Tongue (tissue), 2 donors: ENCODE data around the gene PCDHB16. TPM values are rescaled to one million over a fixed set of nuclear protein-coding genes. Genes with fewer than 3 reads are reported as not detected.
"Not testable (repeated sequence)": the region's sequence is repeated elsewhere in the genome, so short reads cannot be mapped to it uniquely, and the experiment has no call there.

Experiments
- DNase-seq: peaks from one replicate; pipeline ENCODE4 v3.0.0-alpha.2; 2015
- total RNA-seq: library from RNA; depleted of rRNA; stranded (reverse); fragments of >200 nt; gene quantifications from one replicate; pipeline ENCODE4 v1.2.3, GENCODE V29; 2014

Gene PCDHB16
- total RNA-seq, 1 donor from 2014 or later = 4.1 TPM

DNA sequence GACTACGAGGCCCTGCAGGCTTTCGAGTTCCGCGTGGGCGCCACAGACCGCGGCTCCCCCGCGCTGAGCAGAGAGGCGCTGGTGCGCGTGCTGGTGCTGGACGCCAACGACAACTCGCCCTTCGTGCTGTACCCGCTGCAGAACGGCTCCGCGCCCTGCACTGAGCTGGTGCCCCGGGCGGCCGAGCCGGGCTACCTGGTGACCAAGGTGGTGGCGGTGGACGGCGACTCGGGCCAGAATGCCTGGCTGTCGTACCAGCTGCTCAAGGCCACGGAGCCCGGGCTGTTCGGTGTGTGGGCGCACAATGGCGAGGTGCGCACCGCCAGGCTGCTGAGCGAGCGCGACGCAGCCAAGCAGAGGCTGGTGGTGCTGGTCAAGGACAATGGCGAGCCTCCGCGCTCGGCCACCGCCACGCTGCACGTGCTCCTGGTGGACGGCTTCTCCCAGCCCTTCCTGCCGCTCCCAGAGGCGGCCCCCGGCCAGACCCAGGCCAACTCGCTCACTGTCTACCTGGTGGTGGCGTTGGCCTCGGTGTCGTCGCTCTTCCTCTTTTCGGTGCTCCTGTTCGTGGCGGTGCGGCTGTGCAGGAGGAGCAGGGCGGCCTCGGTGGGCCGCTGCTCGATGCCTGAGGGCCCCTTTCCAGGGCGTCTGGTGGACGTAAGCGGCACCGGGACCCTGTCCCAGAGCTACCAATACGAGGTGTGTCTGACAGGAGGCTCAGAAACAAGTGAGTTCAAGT lies 2.1 kb downstream of the PCDHB16 start:
- not testable (repeated sequence) for DNase-seq

DNA sequence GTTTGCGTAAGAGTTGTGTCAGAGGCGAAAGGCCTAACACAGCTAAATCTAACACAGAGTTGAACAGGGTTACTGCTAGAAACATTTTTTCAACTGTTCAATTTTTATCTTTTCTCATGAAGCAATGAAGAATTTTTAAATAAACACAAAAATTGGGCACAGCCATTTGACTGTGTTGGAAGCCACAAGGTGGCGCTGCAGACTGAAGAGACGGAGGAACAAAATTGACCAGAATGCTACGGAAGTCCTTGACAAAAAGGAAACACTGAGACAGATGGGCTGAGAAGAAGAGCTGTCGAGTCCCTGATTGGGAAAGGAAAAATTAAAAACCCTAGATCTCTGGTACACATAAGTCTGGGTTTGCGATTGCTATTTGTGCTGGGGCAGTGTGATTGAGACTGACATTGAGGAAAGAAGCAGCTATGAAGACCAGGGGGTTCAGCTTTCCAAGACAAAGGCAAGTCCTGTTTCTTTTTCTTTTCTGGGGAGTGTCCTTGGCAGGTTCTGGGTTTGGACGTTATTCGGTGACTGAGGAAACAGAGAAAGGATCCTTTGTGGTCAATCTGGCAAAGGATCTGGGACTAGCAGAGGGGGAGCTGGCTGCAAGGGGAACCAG lies 4.8 kb downstream of the PCDHB16 start, which contains the start of gene PCDHB9:
PCDHB9 (plus strand) TSS at position 265 of the 616 bp plus-strand sequence; CDS start at position 423, 158 bp downstream.
- DNase-seq = peak; percentile 20

DNA sequence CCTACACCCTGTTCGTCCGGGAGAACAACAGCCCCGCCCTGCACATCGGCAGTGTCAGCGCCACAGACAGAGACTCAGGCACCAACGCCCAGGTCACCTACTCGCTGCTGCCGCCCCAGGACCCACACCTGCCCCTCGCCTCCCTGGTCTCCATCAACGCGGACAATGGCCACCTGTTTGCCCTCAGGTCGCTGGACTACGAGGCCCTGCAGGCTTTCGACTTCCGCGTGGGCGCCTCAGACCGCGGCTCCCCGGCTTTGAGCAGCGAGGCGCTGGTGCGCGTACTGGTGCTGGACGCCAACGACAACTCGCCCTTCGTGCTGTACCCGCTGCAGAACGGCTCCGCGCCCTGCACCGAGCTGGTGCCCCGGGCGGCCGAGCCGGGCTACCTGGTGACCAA lies 6.5 kb downstream of the PCDHB16 start:
- DNase-seq = not testable (repeated sequence)

DNA sequence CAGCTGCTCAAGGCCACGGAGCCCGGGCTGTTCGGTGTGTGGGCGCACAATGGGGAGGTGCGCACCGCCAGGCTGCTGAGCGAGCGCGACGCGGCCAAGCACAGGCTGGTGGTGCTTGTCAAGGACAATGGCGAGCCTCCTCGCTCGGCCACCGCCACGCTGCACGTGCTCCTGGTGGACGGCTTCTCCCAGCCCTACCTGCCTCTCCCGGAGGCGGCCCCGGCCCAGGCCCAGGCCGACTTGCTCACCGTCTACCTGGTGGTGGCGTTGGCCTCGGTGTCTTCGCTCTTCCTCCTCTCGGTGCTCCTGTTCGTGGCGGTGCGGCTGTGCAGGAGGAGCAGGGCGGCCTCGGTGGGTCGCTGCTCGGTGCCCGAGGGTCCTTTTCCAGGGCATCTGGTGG lies 6.9 kb downstream of the PCDHB16 start:
- not testable (repeated sequence) for DNase-seq

DNA sequence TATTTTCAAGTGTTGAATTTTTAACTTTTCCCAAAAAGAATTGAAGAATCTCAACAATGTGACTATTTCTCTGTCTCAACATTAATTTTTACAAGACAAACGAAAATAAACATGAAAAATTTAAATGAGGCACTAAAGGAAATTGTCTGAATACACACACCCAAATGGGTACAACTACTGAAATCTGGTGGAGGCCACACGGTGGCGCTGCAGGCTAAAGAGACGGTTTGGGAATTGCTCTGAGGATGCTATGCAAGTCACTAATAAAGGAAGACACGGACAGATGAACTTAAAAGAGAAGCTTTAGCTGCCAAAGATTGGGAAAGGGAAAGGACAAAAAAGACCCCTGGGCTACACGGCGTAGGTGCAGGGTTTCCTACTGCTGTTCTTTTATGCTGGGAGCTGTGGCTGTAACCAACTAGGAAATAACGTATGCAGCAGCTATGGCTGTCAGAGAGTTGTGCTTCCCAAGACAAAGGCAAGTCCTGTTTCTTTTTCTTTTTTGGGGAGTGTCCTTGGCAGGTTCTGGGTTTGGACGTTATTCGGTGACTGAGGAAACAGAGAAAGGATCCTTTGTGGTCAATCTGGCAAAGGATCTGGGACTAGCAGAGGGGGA lies 10.0 kb downstream of the PCDHB16 start, which contains the start of gene PCDHB10:
PCDHB10 (plus strand) TSS at position 244 of the 616 bp plus-strand sequence; CDS start at position 444, 200 bp downstream.
- peak; percentile 25 for DNase-seq

DNA sequence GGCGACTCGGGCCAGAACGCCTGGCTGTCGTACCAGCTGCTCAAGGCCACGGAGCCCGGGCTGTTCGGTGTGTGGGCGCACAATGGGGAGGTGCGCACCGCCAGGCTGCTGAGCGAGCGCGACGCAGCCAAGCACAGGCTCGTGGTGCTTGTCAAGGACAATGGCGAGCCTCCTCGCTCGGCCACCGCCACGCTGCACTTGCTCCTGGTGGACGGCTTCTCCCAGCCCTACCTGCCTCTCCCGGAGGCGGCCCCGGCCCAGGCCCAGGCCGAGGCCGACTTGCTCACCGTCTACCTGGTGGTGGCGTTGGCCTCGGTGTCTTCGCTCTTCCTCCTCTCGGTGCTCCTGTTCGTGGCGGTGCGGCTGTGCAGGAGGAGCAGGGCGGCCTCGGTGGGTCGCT lies 12.1 kb downstream of the PCDHB16 start:
- not testable (repeated sequence) for DNase-seq

DNA sequence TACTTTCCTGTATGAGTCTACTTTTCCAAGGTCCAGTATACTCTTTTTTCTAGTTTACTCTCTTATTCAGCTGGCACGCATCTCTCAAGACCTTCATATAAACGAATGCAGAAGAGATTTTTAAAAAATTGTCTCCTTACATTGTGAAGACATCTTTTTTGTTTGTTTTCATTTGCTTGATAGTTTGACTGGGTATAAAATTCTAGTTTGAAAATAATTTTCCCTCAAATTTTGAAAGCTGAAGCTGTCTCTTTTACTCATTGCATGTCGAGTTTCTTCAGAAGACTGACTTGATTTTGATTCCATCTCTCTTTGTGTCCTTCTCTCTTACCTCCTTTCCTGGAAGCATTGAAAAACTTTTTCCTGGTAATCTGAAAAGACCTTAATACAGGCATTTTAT lies 14.2 kb downstream of the PCDHB16 start:
- DNase-seq = no peak

DNA sequence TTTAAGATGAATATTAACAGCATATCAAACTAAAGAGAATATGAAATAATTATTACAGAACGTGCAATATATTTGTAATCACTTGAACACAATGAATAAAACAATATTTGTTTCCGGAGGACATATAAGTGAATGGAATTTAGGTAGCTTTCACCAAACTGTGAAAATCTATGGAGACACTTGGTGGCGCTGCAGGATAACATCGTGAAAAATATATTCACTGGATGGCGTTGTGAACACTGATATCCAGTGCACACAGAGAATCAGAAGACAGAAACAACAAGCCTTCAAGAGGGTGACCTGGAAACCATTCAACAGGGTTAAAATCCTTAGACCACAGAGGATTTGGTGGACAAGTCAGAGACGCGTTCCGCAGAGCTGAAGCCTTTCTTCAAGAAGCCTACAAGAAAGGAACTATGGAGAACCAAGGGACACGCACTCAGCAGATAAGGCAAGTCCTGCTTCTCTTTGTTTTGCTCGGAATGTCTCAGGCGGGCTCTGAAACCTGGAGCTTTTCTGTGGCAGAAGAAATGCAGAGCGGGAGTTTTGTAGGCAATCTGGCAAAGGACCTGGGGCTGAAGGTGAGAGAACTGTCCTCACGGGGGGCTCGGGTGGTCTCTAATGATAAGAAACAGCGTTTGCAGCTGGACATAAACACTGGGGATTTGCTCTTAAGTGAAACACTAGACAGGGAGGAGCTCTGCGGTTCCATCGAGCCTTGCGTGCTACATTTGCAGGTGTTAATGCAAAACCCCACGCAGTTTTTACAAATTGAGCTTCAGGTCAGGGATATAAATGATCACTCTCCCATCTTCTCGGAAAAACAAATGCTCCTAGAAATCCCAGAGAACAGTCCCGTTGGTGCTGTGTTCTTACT lies 17.4 kb downstream of the PCDHB16 start, which contains the start of gene PCDHB11:
PCDHB11 (plus strand) TSS at position 269 of the 877 bp plus-strand sequence; CDS start at position 417, 148 bp downstream.
- DNase-seq = peak; percentile 9

DNA sequence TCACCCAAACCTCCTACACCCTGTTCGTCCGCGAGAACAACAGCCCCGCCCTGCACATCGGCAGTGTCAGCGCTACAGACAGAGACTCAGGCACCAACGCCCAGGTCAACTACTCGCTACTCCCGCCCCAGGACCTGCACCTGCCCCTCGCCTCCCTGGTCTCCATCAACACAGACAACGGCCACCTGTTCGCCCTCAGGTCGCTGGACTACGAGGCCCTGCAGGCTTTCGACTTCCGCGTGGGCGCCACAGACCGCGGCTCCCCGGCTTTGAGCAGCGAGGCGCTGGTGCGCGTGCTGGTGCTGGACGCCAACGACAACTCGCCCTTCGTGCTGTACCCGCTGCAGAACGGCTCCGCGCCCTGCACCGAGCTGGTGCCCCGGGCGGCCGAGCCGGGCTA lies 18.9 kb downstream of the PCDHB16 start:
- DNase-seq = not testable (repeated sequence)

DNA sequence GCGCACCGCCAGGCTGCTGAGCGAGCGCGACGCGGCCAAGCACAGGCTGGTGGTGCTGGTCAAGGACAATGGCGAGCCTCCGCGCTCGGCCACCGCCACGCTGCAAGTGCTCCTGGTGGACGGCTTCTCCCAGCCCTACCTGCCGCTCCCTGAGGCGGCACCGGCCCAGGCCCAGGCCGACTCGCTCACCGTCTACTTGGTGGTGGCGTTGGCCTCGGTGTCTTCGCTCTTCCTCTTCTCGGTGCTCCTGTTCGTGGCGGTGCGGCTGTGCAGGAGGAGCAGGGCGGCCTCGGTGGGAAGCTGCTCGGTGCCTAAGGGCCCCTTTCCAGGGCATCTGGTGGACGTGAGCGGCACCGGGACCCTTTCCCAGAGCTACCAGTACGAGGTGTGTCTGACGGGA lies 19.5 kb downstream of the PCDHB16 start:
- DNase-seq = not testable (repeated sequence)

DNA sequence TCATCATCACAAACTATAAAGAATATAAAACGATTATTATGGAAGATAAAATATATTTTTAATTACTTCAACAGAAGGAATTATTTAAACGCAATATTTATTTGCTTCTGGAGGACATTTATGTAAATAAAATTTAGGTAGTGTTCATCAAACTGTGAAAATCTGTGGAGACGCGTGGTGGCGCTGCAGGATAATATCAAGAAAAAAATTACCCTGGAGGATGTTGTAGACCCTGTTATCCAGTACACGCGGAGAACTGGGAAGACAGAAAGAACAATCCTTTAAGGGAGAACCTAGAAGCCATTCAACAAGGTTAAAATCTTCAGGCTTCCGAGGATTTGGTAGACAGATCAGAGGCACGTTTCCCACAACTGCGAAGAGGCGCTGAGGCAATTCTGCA lies 26.3 kb downstream of the PCDHB16 start, which contains the start of gene PCDHB12:
PCDHB12 (plus strand) TSS at position 242 of the 400 bp plus-strand sequence. CDS start 189 bp downstream, outside the sequence.
- peak; percentile 15 for DNase-seq

DNA sequence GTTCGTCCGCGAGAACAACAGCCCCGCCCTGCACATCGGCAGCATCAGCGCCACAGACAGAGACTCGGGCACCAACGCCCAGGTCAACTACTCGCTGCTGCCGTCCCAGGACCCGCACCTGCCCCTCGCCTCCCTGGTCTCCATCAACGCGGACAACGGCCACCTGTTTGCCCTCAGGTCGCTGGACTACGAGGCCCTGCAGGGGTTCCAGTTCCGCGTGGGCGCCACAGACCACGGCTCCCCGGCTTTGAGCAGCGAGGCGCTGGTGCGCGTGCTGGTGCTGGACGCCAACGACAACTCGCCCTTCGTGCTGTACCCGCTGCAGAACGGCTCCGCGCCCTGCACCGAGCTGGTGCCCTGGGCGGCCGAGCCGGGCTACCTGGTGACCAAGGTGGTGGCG lies 28.1 kb downstream of the PCDHB16 start:
- DNase-seq = not testable (repeated sequence)

DNA sequence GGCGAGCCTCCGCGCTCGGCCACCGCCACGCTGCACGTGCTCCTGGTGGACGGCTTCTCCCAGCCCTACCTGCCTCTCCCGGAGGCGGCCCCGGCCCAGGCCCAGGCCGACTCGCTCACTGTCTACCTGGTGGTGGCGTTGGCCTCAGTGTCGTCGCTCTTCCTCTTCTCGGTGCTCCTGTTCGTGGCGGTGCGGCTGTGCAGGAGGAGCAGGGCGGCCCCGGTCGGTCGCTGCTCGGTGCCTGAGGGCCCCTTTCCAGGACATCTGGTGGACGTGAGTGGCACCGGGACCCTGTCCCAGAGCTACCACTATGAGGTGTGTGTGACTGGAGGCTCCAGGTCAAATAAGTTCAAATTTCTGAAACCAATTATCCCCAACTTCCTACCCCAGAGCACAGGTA lies 28.7 kb downstream of the PCDHB16 start:
- DNase-seq = not testable (repeated sequence)

DNA sequence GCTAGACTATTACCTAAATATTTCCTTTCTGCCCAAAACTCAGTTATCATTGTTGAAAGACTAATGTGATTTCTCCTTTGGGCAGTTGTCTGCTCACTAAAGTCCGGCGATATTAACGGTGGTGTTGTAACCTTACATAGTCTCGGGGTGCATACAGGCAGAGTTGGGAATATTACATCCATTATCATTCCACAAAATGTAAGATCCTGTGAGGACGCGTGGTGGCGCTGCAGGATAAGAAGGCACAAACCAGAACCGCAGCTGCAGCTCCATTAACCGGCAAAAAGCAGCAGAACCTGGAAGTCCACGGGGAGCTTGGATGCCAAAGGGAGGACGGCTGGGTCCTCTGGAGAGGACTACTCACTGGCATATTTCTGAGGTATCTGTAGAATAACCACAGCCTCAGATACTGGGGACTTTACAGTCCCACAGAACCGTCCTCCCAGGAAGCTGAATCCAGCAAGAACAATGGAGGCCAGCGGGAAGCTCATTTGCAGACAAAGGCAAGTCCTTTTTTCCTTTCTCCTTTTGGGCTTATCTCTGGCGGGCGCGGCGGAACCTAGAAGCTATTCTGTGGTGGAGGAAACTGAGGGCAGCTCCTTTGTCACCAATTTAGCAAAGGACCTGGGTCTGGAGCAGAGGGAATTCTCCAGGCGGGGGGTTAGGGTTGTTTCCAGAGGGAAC lies 31.6 kb downstream of the PCDHB16 start, which contains the start of gene PCDHB13:
PCDHB13 (plus strand) TSS at position 264 of the 684 bp plus-strand sequence; CDS start at position 469, 205 bp downstream.
- peak; percentile 31 for DNase-seq

DNA sequence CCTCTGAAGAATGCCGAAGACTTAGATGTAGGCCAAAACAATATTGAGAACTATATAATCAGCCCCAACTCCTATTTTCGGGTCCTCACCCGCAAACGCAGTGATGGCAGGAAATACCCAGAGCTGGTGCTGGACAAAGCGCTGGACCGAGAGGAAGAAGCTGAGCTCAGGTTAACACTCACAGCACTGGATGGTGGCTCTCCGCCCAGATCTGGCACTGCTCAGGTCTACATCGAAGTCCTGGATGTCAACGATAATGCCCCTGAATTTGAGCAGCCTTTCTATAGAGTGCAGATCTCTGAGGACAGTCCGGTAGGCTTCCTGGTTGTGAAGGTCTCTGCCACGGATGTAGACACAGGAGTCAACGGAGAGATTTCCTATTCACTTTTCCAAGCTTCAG lies 32.4 kb downstream of the PCDHB16 start:
- not testable (repeated sequence) for DNase-seq

DNA sequence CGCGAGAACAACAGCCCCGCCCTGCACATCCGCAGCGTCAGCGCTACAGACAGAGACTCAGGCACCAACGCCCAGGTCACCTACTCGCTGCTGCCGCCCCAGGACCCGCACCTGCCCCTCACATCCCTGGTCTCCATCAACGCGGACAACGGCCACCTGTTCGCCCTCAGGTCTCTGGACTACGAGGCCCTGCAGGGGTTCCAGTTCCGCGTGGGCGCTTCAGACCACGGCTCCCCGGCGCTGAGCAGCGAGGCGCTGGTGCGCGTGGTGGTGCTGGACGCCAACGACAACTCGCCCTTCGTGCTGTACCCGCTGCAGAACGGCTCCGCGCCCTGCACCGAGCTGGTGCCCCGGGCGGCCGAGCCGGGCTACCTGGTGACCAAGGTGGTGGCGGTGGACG lies 33.3 kb downstream of the PCDHB16 start:
- not testable (repeated sequence) for DNase-seq

DNA sequence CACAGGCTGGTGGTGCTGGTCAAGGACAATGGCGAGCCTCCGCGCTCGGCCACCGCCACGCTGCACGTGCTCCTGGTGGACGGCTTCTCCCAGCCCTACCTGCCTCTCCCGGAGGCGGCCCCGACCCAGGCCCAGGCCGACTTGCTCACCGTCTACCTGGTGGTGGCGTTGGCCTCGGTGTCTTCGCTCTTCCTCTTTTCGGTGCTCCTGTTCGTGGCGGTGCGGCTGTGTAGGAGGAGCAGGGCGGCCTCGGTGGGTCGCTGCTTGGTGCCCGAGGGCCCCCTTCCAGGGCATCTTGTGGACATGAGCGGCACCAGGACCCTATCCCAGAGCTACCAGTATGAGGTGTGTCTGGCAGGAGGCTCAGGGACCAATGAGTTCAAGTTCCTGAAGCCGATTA lies 33.8 kb downstream of the PCDHB16 start:
- DNase-seq = not testable (repeated sequence)

DNA sequence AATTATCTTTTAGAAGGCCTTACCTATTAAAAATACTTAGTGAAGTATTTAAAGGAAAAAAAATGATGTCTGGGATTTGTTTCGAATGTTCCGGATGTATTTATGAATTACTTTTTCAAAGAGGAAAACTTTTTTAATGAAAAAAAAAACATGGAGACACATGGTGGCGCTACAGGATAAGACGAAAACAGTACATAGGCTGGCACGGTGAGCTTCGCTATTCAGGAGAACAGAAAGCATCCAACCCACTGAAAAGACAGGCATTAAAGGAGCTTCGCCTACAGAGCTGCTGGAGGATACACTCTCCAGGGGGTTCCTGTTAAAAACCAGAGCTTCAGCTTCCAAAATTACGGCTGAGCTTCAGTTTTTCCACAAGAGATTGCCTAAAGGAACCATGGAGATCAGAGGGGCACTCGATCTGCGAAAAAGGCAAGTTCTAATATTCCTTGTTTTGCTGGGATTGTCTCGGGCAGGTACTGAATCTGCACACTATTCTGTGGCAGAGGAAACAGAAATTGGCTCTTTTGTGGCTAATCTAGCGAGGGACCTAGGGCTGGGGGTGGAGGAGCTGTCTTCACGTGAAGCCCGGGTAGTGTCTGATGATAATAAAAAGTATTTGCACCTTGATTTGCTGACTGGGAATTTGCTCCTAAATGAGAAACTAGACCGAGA lies 41.1 kb downstream of the PCDHB16 start, which contains the start of gene PCDHB14:
PCDHB14 (plus strand) TSS at position 232 of the 672 bp plus-strand sequence; CDS start at position 395, 163 bp downstream.
- peak; percentile 46 for DNase-seq

DNA sequence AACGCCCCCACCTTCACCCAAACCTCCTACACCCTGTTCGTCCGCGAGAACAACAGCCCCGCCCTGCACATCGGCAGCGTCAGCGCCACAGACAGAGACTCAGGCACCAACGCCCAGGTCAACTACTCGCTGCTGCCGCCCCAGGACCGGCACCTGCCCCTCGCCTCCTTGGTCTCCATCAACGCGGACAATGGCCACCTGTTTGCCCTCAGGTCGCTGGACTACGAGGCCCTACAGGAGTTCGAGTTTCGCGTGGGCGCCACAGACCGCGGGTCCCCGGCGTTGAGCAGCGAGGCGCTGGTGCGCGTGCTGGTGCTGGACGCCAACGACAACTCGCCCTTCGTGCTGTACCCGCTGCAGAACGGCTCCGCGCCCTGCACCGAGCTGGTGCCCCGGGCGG lies 42.7 kb downstream of the PCDHB16 start:
- DNase-seq = not testable (repeated sequence)

DNA sequence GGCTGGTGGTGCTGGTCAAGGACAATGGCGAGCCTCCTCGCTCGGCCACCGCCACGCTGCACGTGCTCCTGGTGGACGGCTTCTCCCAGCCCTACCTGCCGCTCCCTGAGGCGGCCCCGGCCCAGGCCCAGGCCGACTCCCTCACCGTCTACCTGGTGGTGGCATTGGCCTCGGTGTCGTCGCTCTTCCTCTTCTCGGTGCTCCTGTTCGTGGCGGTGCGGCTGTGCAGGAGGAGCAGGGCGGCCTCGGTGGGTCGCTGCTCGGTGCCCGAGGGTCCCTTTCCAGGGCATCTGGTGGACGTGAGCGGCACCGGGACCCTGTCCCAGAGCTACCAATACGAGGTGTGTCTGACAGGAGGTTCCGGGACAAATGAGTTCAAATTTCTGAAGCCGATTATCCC lies 43.2 kb downstream of the PCDHB16 start:
- not testable (repeated sequence) for DNase-seq
